HG02840 (cell line): ENCODE measurements around the gene TLE7.
A peak's percentile ranks its signal among the peaks of the same experiment; 100 is the strongest.

Experiments used
- ATAC-seq: cut with Tn5 transposase; IDR thresholded peaks from one replicate; pipeline ENCODE4 v1.9.1; 2021; ENCODE audit warnings: mild to moderate bottlenecking, moderate library complexity, moderate number of reproducible peaks; ENCODE audit not compliant: unreplicated experiment, low FRiP score

The TLE7 gene

DNA sequence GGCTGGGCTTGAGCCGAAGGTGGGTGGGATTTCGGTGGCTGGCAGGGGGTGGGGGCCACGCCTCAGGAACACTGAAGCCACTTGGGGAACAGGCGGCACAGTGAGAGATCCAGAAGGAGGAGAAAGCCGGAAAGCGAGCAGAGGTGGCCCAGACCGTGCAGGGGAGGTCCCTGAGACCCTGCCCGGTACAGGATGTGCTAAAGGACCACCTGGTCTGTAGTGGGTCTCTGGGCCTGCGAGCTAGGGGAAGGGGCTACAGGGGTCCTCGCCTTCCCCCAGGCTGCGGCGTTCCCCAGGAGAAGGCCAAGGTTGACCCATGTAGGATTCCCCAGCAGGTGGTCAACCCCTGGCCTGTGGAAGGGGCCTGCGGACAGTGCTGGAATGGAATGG is at the start of gene TLE7:
Gene TLE7 (minus strand): TSS at position 4 of the 390 bp plus-strand sequence. CDS start 8,730 bp downstream, outside the sequence.
- ATAC-seq: no peak

DNA sequence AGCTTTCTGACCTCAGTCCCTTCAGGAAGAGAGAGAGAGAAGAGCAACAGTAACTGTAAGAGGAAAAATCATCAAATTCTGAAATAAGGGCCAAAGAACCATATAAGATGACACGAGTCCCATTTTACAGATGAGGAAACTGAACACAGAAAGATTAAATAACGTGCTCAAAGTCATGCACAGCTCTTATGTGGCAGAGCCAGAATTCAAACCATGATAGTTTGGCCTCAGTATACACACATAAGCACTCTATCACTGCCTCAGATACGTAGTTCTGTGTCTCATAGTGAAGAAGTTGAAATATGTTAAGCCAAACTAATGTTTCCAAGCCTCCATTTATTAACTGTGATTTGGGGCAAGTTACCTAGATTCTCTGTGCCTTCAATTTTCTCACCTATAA is 49.2 kb upstream of the TLE7 start:
- ATAC-seq: no peak

DNA sequence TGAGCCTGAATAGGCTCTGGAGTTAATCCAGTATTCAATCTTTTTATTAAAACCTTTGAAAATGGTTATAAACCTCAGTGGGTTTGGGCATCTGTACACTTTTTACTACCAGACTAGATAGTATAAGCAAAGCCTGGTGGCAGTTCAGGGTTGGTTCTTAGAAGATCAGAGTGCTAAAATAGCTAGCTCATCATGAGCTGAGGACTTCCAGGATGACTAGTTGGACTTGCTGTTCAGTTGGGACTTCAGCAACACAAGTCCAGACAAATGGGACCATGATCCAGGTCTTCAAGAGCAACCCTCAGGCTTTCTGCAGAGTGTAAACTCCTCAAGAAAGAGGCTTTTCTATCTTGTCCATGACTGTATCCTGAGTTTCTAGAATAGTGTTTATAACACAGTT is 48.5 kb upstream of the TLE7 start:
- no peak for ATAC-seq

DNA sequence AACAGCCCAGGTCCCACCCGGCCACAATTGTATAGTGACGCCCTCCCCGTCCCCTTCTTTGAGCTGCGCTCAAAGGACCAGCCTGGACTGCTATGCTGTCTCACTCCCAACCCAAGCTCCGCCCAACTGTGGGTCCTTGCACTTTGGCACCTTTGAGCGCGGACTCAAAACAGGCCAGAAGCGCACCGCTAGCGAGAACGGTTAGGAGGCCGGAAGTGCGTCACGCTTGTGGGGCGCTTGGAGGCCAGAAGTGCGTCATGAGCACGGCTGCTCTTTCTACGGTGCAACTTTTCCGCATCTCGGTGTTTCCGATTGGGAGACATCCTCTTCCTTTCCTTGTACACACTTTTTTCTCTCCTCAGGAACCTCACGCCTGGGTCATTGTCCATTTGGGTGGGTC is 47.3 kb upstream of the TLE7 start, which contains the start of gene ZNF19:
Gene ZNF19 (minus strand): TSS at position 203 of the 400 bp plus-strand sequence. CDS start 7,210 bp downstream, outside the sequence.
- ATAC-seq: no peak

DNA sequence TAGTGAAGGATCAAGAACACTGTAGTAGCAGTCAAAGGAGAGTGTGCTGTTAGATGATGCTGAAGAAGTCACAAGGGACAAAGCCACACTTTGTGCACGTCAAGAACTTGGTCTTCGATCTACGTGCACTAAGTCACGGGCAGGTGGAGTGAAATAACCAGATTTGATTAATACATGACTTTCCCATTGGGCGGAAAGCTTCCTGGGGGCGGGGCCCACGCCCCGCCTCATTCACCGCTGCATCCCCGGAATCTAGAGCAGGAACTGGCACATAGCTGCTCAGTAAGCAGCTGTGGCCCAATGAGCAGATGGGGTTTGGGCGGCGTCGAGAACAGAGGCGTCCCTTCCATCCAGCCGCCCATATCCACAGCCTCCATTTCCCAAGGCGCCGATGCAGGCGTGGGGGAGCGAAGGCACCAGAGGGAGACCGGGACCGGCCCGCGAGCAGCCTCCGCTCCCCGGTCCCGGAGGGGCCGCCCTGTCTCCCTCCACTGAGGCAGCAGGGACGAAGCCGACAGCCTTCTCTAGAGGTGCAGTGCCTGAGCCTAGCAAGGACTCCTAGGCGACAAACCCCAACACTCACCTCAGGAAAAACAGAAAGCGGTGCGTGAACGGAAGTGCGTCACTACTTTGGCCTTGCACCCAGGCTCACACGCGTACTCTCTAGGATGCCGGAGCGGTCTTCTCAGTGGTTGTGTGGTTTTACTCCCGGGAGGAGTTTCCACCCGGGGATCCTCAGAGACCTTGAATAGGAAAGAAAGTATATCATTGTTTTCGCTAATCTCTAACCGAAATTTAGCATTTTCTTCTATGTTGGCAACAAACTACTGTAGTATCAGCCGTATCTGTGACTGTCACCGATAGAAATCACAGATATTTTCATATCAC is 42.4 kb upstream of the TLE7 start:
- peak; percentile 86 for ATAC-seq

DNA sequence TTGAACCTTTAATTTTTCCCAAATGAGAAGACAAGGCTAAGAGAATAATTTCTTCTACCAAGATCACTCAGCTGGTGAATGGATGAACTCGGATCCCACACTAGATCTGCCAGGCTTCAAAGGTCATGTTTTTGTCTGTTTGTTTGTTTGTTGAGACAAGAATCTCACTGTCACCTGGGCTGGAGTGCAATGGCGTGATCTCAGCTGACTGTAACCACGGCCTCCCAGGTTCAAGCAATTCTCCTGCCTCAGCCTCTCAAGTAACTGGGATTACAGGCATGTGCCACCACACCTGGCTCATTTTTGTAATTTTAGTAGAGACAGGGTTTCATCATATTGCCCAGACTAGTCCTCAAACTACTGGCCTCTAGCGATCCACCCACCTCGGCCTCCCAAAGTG is 40.7 kb upstream of the TLE7 start:
- ATAC-seq: no peak

DNA sequence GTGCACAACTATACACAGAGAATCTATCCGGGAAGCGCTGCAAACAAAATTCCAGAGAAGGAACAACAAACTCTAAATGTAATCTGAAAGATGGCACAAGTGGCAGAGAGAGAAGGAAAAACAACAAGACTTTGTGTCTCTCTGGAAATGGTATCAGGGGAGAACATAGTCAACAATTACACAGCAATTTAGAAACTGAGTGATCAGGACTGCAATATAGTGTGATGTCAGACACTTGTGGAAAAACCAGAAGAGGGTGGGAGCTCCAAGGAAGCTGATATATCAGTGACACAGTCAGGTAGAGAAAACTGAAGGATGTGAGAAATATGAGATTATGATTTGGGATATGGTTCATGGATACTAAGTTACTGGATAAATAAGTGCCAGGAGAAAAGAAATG is 39.1 kb upstream of the TLE7 start:
- no peak for ATAC-seq

DNA sequence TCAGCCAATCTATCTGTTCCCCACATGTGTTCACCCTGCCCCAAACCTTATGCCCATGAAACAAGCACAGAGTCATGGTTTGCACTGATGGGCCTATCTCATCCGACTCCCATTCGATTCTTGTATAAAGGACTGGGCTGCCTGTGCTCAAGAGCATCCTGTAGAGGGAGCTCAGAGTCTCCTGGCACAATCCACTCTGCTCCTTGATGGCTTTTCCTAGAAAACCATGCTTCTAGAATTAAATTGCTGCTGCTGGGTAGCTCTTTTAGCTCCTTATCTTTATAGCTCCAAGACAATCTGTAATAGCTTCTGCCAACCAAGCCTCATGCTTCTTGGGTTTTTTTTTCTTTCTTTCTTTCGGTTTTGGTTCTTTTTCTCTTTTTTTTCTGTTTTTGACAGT is 37.6 kb upstream of the TLE7 start:
- no peak for ATAC-seq

DNA sequence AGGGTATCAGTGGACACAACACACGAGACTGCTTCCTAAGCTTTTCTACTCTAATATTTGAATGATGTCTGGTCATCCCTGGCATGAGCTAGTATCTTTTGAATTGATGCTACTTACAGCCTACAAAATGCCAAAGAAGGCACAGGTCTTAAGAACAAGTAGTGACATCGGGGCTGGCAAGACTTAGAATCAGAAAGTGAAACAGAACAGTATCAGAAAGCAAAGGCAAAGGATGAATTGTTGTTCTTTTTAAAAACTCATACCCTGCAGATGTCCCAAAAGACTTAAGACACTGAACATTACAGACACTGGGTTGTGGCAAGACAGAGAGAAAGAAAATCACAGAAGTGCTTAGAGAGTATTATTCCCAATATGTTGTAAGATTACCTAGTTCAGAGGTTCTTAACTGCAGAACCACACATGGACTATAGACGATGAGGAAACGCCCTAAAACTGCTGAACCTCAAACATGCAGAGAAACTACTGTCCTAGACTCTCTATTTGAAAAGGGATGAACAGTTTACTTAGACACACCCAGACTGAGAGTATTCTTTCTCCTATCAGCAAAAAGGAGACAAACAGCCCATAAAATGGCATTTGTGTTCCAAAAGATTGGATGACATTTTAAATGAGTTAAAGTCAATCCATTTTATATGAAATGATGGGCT is 34.7 kb upstream of the TLE7 start:
- no peak for ATAC-seq

DNA sequence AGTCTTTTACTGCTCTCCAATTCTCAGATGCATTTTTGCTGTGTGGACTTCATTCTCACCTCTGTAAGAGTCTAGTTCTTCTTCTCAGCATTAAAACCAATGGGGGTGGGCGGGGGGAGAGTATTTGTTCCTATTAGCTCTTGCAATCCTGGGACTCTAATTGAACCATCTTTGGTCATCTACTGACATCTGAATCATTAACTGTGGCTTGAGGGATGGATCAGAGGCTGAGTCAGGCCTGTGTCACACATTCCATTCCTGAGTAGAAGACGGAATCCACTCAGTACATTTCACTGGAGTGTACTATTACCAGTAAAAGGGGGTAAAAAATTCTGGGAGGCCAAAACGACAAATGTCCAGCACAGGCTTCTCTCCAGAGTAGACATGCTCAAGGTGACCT is 33.0 kb upstream of the TLE7 start:
- no peak for ATAC-seq

DNA sequence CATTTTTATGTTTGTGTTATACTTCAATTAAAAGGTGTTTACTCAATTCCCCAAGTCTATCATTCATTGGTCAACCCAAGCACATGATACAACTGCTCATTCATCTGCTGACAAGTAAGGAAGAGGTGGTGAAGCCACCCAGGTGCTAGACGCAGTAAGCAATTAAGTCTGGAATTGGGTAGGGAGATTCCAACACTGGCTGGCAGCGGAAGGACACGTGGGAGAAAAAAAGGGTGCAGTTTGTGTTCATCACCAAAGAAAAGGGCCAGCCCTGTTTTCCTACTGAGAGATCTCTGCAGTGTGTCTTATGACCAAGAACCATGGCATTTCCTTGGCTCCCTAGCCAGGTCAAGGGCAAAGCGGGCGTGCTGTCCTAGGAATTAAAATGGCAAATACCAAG is 32.0 kb upstream of the TLE7 start:
- no peak for ATAC-seq

DNA sequence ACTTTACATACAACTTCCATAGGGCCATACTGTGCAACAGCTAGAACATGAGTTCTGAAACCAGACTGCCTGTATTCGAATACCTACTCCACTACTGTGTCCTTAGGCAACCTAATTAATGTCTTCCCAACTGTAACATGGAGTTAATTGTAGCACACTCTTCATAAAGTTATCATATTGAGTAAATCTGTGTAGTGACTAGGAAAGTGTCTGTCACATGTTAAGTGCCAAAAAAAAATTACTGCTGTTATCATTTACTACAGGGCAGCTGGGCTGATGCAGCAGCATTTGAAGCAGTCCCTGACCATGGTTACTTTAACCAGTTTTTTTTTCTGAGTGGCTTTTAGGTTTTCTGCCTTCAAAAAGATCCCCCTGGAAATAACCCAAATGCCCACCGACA is 31.1 kb upstream of the TLE7 start:
- no peak for ATAC-seq

DNA sequence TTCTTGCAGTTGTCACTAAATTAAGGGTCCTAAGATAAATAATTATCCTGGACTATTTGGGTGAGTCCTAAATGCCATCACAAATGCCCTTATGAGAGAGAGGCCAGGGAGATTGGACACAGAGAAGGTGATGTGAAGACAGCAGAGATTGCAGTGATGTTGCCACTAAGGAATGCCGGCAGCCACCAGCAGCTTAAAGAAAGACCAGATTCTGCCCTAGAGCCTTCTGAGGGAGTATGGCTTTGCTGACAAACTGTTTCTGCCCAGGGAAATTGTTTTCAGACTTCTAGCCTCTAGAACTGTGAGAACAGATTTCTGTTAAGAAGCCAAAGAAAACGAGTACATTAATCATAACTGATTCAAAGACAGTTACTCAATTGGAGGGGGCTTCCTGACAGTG is 30.2 kb upstream of the TLE7 start:
- ATAC-seq: no peak

DNA sequence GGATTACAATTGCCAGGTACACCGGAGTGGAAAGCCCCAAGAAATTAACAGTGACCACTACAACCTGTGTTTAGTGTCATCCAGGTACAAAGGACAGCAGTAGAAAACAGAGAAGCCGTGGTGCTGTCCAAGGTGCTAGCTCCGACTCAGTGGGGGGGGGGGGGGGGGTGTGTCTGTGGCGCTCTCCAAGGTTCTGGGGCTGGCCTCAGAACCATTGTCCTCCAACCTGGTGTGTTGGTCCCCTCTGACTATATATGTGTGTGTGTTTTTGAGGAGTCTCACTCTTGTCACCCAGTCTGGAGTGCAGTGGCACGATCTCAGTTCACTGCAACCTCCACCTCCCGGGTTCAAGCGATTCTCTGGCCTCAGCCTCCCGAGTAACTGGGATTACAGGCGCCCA is 26.0 kb upstream of the TLE7 start:
- ATAC-seq: no peak

DNA sequence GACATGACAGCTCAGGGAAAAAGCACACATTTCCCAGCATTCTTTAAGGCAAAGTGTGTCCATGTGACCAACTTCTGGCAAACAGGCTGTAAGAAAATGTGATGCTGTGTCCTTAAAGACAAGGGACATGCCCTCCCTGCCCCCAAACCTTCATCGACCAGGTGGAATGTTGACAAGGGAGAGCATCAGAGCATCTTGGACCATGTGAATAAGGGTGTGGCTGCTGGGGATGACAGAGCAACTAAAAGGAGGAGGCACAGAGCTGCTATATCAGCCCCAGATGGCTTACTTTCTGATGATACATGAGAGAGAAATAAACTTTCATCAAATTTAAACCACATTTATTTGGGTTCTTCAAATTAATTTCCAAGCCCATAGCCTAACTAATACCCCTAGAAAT is 22.4 kb upstream of the TLE7 start:
- ATAC-seq: no peak

DNA sequence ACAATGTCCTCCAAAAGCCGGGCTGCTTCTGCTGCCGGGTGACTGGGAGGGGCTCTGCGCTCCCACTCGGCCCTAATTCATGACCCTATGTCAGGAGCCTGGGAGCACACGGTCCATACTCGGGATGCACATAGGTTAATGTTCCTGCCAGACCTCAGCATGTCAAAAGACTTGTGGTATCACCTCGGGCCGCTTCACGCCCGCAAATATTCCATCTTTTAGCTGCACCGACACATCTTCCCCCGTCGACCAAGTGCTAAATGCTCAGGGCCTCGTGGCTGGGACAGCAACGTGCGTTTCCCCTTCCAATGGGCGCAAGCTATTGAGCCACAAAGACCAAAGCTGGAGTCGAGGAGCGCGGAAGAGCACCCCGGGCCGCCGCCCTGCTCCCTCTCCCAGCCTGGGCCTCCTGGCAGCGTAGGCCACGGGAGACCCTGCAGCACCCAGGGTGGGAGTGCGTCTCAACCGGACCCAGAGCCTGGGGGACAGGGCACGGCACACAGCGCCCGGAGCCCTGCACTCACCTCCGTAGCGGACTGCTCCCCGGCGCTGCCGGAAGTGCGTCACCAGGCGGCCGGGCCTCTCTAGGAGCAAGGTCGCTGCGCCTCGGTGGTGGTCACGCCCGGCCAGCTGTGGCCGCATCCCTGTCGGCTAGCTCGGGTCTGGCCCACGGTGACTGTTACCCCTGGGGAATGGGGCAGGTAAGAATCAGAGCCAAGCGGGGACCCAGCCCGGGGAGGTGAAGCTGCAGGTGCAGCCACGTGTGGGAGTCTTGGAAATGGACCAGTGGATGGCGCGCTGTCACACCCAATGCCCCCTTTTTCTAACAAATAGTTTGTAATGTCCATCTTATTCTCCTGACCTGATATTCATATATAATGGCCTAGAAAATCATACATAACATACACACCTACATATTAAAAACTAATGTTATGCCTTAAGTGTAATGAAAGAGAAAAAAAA is 20.1 kb upstream of the TLE7 start, which contains the start of gene ZNF23:
Gene ZNF23 (minus strand): TSS at position 562 of the 963 bp plus-strand sequence. CDS start 5,451 bp downstream, outside the sequence.
- ATAC-seq: peak; percentile 94

DNA sequence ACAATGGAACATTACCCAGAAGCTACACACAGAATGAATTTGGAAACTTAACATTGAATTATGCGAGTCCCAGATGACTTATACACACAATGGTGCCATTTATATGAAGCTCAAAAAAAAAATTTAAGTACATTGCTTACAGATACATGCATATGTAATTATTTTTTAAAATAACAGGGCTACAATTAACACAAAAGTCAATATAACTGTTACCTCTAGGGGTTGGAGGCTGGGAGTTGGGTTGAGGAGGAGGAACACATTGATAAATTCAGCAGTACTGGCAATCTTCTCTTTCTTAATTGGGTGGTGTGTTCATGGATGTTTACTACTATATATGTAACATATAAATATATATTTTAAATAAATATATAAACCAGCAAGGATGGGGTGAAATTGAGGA is 19.1 kb upstream of the TLE7 start:
- no peak for ATAC-seq

DNA sequence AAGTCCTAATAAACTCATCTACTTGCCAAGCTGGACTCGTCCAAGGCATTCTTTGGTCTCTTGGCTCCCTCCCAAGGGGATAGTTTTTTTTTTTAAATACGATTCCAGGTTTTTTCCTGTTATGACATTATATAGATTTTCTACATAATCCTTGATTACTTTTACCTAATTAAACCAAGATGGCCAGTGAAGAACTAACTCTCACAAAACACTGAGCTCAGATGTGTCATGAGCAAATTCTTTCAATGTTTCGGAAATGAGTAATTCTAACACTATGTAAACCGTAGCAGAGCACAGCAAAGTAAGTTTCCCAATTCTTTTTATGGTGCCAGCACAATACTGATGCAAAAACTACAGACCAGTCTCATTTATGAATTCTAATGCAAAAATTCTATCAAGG is 18.4 kb upstream of the TLE7 start:
- no peak for ATAC-seq

DNA sequence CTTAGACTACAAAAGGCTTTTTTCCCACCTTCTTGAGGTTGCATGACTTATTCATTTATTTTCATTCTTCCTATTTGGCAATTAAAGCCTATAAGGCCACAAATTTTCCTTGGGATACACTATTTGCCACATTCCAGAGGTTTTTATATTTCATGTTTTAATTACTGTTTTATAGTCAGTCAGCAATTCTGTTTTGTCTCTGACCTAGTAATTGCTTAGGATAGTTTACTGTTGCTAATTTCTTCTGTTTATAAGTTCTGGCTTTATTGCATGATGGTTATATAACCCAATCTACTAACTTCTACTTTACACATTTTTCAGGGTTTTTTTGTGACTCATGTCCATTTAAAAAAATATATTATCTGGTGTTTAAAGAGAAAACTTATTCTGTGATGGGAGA is 17.7 kb upstream of the TLE7 start:
- no peak for ATAC-seq

DNA sequence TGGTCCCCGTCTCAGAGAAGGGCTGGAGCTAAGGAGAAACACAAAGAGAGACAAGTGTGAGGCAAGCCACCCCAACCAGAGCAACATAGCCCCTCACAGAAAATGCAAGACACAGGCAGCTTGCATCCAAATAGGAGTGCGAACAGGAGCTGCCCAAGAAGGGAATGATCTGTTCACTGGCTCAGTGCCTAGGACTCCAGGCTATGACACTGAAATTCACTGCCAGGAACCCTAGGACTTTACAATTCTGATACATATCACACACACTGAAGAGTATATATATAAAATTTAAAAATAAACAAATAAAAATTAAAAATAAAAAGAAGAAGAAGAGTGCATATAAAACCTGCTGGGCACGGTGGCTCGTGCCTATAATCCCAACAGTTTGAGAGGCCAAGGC is 14.9 kb upstream of the TLE7 start:
- ATAC-seq: no peak

DNA sequence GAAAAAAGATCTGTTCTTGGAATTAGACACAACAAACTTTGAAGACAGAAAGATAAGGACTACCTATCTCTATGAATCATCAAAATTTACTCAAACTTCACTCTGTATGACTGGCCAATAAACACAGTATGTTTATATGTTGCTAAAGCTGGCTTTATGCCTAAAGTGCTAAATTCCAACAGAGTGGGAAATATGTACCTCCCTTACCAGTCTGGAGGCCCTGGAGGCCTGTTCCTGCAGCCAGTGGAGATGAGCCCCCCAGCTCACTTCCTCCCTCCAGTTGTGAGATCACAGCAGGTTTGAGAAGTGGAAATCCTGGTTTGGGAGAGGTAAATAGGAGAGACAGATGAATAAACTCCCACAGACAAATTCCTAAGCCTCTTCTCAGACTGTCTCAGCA is 11.2 kb upstream of the TLE7 start:
- no peak for ATAC-seq
